ENCODE results near the gene GCNT1. TPM values are rescaled to one million over a fixed set of nuclear protein-coding genes. Genes with fewer than 3 reads are reported as not detected.
A peak's percentile ranks its signal among the peaks of the same experiment; 100 is the strongest.

Gene GCNT1
- total RNA-seq, 2 donors from 2014 or later, result 36.5 to 59.9 TPM

DNA sequence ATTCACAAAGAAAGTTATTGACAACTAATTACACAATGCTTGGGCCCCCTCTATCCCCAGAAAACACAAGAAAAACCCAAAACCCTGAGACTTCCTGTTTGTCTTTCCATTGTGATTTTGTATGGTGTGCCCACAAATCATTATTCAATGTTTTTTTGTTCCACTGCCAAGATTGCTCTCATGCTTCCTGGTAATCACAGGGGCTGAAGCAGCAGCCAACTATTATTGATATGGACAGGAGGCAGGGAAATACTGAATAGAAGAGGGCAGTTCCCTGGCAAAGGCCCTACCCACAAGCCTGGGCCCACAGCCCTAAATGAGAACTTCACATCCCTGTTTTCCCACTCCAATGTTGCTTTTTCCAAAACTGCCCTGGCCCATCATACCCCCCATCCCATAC is 43.3 kb upstream of the GCNT1 start:
- H3K27ac ChIP-seq, result no peak overlapping the region
- DNase-seq, result no peak
- TF ChIP-seq, protein P1, sequence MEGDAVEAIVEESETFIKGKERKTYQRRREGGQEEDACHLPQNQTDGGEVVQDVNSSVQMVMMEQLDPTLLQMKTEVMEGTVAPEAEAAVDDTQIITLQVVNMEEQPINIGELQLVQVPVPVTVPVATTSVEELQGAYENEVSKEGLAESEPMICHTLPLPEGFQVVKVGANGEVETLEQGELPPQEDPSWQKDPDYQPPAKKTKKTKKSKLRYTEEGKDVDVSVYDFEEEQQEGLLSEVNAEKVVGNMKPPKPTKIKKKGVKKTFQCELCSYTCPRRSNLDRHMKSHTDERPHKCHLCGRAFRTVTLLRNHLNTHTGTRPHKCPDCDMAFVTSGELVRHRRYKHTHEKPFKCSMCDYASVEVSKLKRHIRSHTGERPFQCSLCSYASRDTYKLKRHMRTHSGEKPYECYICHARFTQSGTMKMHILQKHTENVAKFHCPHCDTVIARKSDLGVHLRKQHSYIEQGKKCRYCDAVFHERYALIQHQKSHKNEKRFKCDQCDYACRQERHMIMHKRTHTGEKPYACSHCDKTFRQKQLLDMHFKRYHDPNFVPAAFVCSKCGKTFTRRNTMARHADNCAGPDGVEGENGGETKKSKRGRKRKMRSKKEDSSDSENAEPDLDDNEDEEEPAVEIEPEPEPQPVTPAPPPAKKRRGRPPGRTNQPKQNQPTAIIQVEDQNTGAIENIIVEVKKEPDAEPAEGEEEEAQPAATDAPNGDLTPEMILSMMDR (IDR thresholded peaks at IDR 0.05), result no peak
- no peak overlapping the region for H3K9ac ChIP-seq (ENCODE audit: low read depth in 2 of 2, low read length in 2 of 2)
- H3K27me3 ChIP-seq, result no peaks in the 10 kb centered on the region
- intact Hi-C loops (cut with DNase I), result no loop called here
- no peaks in the 10 kb centered on the region for H3K9me3 ChIP-seq
- H3K36me3 ChIP-seq, result no peaks in the 10 kb centered on the region
- no peaks in the 10 kb centered on the region for H3K4me1 ChIP-seq
- H3K4me3 ChIP-seq, result no peak overlapping the region

DNA sequence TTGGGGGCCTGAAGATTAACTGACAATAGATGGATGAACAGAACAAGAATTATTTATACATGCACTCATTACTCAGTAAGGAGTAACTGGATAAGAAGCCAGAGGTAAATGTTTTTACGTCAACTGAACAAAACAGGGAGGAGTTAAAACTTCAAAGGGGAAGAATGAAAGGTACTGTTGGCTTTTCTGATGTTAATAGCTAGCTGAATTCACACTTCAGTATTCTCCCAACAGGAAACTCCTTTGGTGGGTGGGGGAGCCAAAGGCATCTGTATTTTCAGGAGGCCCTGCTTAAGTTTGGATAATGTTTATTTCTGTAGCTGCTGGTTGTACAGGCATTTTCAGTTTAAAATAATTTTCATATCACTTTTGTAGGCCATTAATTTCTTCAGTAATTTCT is 41.6 kb upstream of the GCNT1 start:
- intact Hi-C loops (cut with DNase I), result no loop called here

DNA sequence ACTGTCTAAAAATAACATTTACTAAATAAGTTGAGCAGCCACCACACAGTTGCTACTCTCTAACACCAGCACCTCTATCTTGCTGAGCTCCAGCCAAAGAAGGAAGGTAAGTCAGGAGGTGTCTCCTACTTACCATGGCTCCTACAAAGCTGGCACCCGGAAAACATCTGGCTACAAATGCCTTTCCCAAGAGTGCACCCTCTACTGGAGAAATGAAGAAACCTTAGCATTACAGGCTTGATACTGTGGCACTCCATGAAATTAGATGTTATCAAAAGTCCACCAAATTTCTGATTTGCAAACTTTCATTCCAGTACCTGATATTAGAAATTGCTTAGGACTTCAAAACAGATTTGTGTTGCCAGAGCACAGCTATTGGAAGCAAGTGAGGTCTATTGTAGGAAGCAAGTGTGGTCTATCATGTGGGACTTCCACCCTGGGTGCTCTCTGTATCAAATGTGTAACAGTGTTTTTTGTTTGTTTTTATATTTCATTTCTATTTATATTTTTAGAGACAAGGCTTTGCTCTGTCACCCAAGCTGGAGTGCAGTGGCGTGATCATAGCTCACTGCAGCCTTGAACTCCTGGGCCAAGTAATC is 39.1 kb upstream of the GCNT1 start:
- H3K27me3 ChIP-seq, result no peaks in the 10 kb centered on the region
- no peaks in the 10 kb centered on the region for H3K36me3 ChIP-seq
- TF ChIP-seq, protein P1 (IDR thresholded peaks at IDR 0.05), result peak; percentile 43
- no peak overlapping the region for H3K4me3 ChIP-seq
- intact Hi-C loops (cut with DNase I), result no loop called here
- no peak overlapping the region for H3K9ac ChIP-seq (ENCODE audit: low read depth in 2 of 2, low read length in 2 of 2)
- H3K4me1 ChIP-seq, result no peaks in the 10 kb centered on the region
- DNase-seq, result peak; percentile 31
- no peak overlapping the region for H3K27ac ChIP-seq
- no peaks in the 10 kb centered on the region for H3K9me3 ChIP-seq

More for the DNA sequence above, 41.6 kb upstream of the GCNT1 start:
- no peak for DNase-seq
- Histone ChIP-seq H3K9ac (ENCODE audit: low read depth in 2 of 2, low read length in 2 of 2) (no peak overlapping the region), H3K27me3 (no peaks in the 10 kb centered on the region), H3K27ac (no peak overlapping the region), H3K36me3 (no peaks in the 10 kb centered on the region), H3K4me1 (no peaks in the 10 kb centered on the region), H3K9me3 (no peaks in the 10 kb centered on the region), H3K4me3 (no peak overlapping the region)
- TF ChIP-seq, protein P1 (IDR thresholded peaks at IDR 0.05), result no peak

- no peak overlapping the region for H3K4me3 ChIP-seq
- no peaks in the 10 kb centered on the region for H3K9me3 ChIP-seq
- H3K27me3 ChIP-seq, result no peaks in the 10 kb centered on the region
- H3K27ac ChIP-seq, result no peak overlapping the region
- no peaks in the 10 kb centered on the region for H3K36me3 ChIP-seq
- intact Hi-C loops (cut with DNase I), result no loop called here
- no peaks in the 10 kb centered on the region for H3K4me1 ChIP-seq
- DNase-seq, result no peak
- TF ChIP-seq, protein P1 (IDR thresholded peaks at IDR 0.05), result no peak
- H3K9ac ChIP-seq (ENCODE audit: low read depth in 2 of 2, low read length in 2 of 2), result no peak overlapping the region
These were observed 35.5 kb upstream of the GCNT1 start for GRCh38 chr9:76423216-76424177.

DNA sequence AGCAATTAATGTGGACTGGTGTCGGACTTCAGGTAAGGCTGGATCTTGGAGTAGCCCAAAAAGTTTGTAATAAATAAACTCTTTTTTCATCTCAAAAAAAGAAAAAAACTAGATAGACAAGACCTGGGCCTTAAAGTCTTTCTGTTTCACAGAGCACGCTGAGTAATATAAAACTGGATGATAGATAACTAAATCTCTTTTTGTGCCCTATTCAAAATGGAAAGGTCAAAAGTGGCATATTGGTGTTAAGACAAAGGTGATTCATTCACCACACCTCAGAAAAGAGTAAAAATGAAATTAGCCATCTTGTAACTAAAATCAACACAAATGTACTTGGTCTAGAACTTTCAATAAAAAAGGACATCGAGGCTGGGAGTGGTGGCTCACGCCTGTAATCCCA is 34.5 kb upstream of the GCNT1 start:
- no peaks in the 10 kb centered on the region for H3K9me3 ChIP-seq
- H3K9ac ChIP-seq (ENCODE audit: low read depth in 2 of 2, low read length in 2 of 2), result no peak overlapping the region
- no peaks in the 10 kb centered on the region for H3K4me1 ChIP-seq
- no peaks in the 10 kb centered on the region for H3K27me3 ChIP-seq
- TF ChIP-seq, protein P1 (IDR thresholded peaks at IDR 0.05), result no peak
- no peak overlapping the region for H3K4me3 ChIP-seq
- H3K36me3 ChIP-seq, result no peaks in the 10 kb centered on the region
- intact Hi-C loops (cut with DNase I), result no loop called here
- no peak overlapping the region for H3K27ac ChIP-seq
- DNase-seq, result no peak
